ENCODE results near the gene APOL1.

DNA sequence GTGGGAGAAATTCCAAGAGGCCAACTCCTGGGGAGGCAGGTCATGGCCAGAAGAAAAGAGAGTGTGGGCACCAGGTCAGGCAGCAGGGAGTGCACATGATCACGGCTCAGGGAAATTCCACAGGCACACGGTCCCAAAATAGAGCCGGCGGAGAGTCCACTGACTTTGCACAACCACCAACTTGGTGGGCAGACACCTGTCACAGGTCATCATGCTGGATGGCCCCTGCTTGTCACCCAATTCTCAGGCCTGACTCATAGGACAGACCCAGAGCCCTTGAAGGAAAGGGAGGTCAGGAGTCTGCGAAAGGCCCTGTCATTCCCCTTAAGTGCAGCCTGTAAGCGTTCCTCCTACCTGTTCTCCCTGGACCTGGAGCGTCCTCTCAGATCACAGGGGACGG is 29.4 kb upstream of the APOL1 start:
- no peak for TF ChIP-seq RAD21 (IDR thresholded peaks at IDR 0.05; ENCODE audit: low read depth)
- TF ChIP-seq CEBPB (IDR thresholded peaks at IDR 0.05; ENCODE audit: low read depth), result no peak
- TF ChIP-seq POLR2A (IDR thresholded peaks at IDR 0.05; ENCODE audit: borderline replicate concordance, extremely low read depth, insufficient read depth, insufficient read length), result no peak
- no peak for TF ChIP-seq ZNF274 (IDR thresholded peaks at IDR 0.05; ENCODE audit: low read depth, low read length)

All from HCT116 (cell line).